ENCODE results near the gene TMEM108.

TMEM108 gene

DNA sequence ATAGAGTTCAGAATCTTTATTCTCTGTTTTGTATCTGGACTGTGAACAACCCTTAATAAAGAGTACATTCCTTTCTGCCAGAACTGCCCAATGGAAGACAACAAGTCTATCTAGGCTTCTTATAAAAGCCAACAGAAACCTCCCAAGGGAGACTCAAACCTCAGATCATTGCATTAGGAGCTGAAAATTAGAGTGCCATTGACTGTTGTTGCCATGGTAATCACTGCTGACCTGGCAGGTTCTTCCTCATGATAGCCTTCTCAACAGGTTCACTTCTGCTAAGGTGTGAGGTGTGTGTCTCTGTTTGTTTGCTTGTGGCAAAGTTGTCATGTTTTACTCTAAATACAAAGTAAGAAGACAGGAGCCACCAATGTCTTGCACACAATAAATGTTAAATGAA, 79.2 kb downstream of the TMEM108 start:
- no peak for DNase-seq (ENCODE audit: low read depth in 2 of 2)

DNA sequence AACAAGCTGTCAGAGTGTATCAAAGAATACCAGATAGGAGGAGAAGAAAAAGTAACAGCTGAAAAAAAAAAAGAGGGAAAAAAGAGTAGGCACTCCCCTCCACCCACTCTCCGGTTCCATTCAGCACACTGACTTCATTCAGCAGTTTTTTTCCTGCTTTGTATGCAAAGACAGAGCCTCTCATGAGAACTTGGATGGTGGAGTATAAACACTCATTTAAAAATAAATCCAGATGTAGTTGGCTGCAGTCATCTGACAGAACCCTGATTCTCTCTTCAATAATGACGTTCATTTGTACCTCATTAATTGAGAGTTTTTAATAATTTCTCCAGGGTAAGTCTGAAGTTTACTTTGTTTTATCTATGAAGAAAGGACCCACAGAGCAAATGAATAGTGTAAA, 81.0 kb downstream of the TMEM108 start:
- no peak for DNase-seq (ENCODE audit: low read depth in 2 of 2)

DNA sequence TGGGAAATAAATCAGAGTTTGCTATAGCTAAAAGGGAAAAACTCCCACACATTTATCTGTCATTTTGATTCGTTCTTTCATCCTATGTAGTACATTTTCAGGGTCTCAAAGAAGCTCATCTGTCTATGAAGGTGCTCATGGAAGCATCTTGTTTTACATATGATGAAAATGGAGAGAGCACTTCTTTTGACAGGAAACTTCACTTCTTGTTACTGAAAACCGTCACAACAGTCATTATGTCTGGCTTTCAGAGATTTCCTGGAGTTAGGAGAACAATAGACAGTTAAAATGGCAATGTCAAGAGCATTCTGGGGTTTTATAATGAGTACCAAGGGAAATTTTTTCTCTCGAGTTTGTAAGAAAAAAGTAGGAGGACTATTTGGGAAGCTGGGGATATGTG, 83.3 kb downstream of the TMEM108 start:
- DNase-seq (ENCODE audit: low read depth in 2 of 2), result no peak

DNA sequence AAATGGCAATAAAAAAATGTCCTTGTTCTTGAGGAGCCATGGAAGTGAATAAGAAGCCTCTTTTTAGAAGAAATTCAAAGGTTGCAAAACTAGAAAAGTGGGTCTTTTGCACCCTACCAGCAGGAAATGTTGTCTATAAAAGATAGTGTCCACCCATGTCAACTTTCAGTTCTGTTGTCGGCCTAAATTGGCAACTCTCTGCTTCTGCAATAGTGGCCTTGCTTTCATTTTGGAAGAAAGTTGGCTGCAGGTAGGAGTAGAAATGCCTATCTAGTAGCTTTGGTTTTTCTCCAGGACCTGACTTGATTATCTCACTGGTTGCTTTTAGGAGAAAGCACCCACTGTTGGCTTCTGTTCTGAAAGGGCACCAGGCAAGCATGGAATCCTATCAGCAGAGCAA, 85.4 kb downstream of the TMEM108 start:
- no peak for DNase-seq (ENCODE audit: low read depth in 2 of 2)

DNA sequence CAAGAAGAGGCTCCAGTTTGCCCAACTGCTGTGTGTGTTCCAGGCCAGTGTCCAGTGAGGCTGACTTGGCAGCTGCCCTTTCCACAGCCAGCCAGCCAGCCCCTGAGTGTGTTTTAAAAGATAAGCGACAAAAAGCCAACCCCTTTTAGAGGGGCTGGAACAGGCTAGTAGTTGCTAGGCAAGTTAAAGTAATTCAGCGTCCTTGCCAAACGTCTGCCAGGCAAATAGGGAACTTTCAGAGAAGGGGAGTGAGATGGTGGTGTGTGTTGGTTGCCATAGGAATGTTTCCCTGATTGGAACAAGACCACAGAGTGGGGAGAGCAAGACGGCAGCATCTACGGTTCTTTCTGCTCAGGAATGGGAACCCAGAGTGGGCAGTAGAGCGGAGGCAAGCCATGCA, 86.3 kb downstream of the TMEM108 start:
- no peak for DNase-seq (ENCODE audit: low read depth in 2 of 2)

DNA sequence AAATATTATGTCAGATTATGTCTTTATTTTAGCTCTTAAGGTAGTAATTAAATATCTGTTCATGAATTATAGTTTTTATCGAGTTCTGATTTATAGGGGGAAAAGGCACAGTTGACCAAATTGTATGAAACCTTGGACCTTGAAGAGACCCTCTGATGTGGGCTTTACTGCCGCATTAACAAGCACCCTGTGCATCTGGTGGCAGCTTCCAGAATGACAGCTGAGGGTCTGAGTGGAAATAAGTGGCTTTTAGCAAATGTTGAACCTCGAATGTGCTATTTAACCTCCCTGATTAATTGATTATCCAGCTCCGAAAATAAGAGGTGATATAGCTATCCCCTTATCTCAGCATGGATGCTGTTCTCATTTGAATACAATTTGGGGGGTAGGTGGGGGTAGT, 87.0 kb downstream of the TMEM108 start:
- no peak for DNase-seq (ENCODE audit: low read depth in 2 of 2)

DNA sequence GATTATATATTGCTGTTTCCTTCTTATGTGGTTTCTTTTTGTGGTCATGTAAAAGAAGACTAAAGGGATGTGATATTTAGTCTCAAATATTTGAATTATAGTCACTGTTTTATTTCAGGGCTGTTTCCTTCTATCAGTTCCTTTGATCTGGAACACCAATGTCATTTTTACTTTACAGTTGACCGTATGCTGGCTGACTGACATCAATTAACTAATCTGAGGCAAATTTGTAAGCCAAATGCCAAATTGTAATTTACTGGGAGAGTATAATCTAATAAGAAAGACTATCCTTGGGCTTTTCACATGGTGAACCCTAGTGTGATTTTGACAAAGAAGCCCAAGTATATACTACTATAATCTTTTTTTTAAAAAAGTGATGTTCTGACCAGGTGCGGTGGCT, 87.6 kb downstream of the TMEM108 start:
- DNase-seq (ENCODE audit: low read depth in 2 of 2), result no peak

DNA sequence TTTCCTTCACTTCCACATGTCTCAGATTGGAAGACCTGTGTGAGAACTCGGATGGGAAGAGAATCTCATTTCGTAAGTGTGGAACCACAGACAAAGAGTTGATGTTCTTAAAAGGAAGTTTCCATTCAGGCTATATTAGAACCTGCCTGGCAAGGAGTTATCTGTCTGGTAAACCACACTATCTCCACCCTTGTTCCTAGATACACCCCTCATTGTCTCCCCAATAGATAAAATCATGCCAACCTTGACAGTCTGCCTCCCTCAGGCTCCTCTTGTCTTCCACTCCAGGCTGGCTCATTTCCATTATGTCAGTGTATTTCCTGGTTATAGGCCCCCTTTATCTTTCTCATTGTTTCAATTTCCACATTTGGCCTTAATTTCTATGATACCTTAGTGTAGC, 89.2 kb downstream of the TMEM108 start:
- DNase-seq (ENCODE audit: low read depth in 2 of 2), result no peak

DNA sequence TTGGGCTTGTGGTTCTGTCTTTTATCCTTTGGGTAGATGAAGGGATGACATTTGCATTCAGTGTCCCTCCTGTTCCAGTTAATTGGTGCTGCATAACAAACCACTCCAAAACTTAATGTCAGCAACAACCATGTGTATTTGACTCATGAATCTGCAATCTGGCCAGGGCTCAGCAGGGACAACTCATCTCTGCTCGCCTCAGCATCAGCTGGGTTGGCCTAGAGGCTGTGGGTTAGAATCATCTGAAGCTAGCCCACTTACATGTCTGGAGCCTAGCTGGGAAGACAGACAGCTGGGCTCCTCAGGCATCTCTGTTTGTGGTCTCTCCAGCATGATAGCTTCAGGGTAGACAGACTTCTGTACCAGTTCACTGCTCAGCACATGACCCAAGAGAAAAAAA, 92.0 kb downstream of the TMEM108 start:
- DNase-seq (ENCODE audit: low read depth in 2 of 2), result no peak

DNA sequence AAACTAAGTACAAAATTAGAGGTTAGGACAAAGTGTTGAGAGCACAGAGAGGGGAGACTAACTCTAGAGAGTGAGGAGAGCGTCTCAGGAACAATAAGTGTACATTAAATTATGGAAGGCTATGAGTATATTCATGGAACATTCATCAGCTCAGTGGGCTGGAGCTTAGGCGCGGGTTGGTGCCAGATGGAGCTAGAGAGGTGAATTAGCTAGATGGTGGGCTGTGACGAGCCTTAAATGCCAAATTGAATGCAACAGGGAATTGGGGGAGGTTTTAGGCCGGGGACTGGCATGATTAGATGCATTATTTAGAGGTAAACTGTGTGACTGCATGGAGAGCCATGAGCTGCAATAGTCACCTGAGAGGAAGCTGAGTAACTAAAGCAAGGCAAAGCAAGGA, 97.1 kb downstream of the TMEM108 start:
- DNase-seq (ENCODE audit: low read depth in 2 of 2), result no peak

DNA sequence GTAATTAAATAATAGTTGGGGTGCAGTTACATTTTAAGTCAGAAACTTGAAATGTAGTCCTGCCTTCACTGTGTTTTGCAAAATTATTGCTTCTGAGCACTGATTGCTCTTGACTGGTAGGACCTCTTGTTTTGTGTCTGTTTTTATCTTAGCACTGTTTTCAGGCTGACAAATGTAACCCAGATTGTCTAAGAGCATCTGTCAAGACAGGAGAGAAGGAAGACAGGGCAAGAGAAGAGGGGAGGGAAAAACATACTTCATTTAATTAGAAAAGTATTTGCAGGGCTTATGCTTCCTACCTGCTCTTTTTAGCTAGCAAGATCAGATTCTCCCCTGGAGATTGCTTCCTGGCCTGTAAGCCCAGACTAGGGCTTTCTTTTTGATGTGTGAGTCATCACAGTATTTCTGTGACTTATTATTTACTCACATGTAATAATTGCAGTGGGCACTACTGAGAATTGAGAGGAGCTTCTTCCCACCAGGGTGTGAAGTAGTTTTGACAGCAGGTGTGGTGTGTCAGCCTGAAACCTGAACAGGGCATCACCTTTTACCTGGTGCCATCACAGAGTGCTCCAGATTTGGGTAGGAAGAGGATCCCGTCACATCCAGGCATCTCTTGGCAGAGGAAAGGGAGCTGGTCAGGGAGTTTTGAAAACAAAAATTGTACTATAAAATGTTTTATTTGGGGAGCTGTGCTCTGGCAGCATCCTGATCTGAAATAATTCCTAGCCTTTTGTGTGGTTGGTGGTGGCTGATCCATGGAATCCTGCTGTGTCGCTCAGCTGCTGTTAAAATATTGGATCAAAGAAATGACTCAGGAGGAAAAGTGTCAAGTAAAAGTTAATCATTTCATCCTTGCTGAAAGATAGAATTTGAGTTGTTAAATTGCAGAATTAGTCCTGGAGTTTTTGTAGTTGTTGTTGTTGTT, 98.2 kb downstream of the TMEM108 start:
- no peak for DNase-seq (ENCODE audit: low read depth in 2 of 2)

DNA sequence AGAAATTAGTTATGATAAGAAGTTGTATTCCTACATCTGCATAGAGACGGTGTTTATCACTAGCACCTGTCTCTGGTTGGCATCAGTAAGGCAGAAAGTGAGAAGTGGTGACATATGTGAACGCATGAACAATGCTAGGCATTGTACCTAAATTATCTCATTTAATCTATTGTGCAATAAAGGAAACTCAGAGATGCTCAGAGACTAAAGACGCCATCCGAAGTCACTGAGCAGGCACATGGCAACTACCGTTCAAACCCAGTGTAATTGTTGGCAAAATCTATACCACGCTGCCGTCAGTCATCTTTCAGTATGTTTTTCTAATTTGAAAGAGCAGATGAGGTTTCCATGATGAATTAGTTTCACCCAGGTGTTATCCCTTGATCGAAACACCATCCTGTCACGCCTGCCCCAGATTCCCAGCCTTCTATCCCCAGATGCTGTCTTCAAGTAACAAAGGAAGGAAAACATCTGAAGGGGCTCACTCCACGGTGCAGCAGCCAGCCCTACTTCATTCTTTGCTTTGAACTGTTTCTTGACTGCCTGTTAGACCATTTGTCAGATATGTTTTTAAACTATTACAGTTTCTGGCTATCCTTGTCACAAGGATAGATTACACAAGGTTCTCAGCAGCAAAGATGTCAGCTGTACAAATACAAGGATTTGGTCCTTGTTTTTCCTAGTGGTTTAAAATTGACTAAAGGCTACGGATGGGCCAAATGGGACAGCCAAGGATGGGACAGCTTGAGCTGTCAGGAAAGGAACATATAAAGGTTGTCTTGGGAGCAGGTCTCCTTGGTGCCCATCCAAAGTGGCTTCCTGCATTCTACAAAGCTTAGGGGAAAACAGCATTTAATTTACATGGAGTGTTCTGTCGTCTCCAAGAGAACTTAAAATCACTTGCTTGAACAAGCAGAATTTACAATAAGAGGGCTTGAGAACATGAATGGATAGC, 99.1 kb downstream of the TMEM108 start:
- no peak for DNase-seq (ENCODE audit: low read depth in 2 of 2)

DNA sequence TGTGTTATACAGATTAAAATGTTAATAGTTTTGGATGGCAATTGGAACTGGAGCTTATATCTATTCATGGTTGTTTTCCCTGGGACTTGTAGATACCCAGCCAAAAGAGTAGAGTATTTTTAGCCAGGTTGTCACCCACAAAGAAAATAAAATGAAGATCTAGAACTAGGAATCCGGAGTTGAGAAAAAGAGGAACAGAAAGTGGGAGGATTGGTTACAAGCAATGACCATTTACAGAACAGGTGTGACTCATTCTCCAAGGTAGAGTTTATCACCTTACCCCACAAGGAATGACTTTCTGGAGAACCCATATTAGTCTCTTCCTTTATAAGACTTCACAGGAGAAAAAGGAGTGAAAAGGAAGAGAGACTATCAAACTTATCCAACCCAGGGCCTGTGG, 99.8 kb downstream of the TMEM108 start:
- no peak for DNase-seq (ENCODE audit: low read depth in 2 of 2)

DNA sequence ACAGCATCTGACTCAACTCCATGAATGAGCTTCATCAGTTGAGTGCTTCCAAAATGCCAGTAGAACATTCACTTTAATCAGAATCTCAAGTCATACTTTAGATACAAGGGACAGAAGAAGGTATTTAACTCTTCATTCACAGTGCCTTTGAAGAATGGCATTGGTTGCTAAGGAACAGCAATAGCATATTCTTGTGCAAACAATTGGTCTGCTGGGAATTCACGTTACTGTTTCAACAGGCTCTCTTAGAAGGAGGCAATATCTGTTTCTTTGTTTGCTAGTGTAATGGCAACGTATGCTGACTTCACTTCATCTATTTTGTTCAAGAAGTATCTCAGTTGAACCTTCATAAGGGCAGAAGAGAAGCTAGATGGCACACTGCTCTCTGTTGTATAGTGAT, 113.9 kb downstream of the TMEM108 start:
- DNase-seq (ENCODE audit: low read depth in 2 of 2), result no peak

DNA sequence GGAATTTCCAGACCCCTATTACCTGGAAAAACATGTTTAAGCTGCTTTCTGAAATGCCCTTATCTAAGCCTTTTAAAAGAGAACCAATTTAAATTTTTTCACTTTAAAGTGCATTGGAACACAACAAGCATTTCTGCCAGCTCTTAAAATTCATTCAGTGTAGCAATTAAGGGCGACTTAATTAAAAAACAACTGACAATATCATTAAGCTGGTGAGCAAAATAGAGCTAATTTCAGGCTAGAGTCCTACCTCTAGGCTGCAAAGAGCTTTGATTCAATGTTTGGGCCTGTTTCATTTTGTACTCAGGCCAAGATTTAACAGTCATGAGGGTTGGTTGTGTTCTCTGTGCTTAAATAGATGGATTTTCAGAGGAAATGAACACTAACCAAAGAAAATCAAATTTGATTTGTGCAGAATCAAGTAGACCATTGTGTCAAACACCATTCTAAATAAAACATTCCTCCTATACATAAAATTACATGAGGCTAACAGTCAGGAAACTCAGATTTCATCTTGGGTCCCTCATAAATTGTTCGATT, 114.6 kb downstream of the TMEM108 start:
- no peak for DNase-seq (ENCODE audit: low read depth in 2 of 2)

DNA sequence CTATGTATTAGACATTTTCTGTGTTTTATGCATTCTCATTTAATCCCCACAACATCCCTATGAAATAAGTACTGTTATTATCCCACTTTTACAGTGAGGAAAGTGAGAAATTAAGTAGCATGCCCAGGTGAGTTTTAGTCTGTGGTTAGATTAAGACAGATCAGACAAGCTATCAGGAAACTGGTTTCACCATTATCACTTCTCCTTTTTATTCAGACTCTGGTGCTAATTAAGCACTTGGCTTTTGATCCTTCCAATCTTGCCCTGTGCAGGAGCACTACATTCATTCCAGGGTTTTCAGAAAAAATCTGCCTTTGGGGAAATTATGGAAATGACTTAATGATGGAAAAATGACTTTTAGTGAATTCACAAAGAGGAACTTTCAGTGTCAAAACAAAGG, 115.2 kb downstream of the TMEM108 start:
- DNase-seq (ENCODE audit: low read depth in 2 of 2), result no peak

DNA sequence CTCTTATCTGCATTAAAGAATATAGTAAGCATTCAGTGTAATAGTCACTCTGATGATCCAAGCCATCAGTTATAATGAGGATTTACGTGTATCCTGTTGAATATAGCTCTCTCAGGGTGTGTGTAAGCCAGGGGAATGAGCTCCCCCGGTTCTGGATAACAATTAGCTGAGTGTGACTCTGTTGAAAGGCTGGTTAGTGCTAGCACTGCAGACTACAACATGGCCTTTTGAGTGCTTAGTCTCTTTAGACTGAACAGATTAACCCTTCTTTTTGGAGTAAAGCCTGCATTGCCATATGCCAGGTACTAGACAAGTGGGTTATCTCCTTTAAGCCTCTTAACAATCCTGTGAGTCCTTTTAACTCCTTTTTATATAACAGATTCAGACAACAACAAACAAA, 119.5 kb downstream of the TMEM108 start:
- DNase-seq (ENCODE audit: low read depth in 2 of 2), result no peak

DNA sequence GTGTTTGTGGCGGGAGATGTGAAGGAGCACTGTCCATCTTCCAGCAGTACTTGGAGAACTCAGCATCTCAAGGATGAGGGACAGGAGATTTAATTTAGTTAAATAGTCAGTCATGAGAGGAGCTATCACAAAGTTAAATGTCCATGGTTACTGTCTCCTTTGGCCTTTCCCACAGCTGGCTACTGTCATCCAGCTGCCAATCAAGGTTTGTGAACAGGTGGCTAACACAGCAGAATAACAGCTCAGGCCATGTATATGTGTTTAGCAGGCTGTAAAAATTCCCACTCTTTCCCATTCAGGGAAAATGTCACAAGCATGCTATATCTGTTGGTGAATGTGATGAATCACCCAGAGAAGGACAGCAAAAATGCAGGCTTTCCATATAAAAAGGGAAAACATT, 120.5 kb downstream of the TMEM108 start:
- DNase-seq (ENCODE audit: low read depth in 2 of 2), result no peak

DNA sequence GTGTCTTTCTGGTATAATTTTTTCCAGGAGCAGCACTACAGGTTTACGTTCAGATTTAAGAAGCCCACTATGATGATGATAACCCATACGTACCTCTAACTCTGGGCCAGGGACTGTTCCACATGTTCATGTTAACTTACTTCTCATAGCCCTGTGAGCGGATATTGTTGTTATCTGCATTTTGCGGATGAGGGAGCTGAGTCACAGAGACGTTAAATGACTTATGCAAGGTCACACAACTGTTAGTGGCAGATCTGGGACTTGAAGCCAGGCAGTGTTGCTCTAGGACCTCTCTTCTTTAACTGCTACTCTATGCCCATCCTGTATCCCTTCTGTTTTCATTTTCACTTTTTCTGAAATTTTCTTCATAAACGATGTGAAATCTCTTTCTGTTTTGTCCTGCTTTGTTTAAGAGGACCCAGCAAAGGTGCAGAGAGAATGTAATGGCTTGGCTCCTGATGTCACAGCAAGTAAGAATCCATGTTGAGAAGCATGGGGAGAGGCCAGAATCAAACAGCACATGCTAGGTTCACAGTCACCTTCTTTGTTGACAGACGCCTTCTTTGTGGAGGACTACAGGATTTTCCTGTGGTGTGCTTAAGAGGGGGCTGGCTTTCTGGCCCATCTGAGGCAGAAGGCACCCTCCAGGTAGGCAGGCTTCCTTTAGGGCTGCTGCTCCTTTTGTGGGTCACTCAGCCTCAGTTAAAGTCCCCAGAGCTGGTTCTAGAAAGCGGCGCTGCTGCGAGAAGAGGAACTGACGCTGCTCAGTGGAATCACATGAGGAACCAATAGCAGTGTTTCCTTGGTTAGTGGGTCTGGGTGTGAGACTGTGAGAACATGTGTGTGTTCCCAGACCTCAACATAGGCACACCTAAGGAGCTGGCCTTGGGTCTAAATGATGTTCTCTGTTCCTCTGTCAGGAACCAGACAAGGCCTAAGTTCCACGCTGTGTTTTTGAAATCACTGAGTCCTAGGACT, 121.6 kb downstream of the TMEM108 start:
- no peak for DNase-seq (ENCODE audit: low read depth in 2 of 2)

DNA sequence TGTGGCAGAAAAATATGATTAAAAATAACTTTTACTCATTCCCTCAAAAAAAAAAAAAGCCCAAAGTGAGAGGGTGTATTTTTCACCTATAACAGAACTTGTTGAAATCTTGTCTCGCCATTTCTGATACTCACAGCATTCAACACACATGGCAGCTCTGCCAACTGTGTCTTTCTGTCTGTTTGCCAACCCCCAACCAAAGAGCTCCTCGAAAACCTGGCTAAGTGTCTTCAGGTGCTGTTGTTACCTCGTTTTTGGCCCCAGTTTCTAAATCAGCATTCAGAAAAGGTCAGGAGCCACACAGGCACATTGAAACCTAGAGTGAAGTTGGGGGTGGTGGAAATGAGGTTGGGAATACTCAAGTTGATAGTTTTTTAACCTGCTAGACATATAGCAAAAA, 123.5 kb downstream of the TMEM108 start:
- DNase-seq (ENCODE audit: low read depth in 2 of 2), result no peak

DNA sequence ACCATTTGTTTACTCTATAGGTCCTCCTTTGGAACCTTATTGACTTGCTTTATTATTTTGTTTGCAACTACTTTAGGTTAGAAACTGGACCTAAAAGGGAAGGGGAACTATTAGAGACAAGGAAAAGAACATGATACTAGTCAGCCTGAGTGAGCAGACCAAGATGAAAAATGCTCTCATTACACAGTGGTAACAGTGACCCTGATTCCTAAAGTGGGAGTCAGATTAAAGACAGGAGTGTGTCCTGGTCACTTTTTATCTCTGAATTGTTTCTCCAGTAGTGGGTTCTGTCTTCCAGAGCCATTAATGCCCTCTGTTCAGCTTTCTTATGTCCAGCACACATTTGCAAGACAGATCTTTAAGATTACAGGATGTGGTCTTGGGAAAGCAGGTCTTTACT, 124.1 kb downstream of the TMEM108 start:
- DNase-seq (ENCODE audit: low read depth in 2 of 2), result no peak
